Measurements from ENCODE around the gene TCTN1.
"Not testable (repeated sequence)": the region's sequence is repeated elsewhere in the genome, so short reads cannot be mapped to it uniquely, and the experiment has no call there.

Gene TCTN1

GRCh38 chr12:110590059-110590458, 23.9 kb upstream of the TCTN1 start:
- TF ChIP-seq CTCF (IDR thresholded peaks at IDR 0.05; ENCODE audit: insufficient read depth, low read depth, low read length, missing control alignments): no peak
- no peak for DNase-seq (ENCODE audit: low read depth)

GRCh38 chr12:110590806-110591326, 23.1 kb upstream of the TCTN1 start:
- DNase-seq (ENCODE audit: low read depth): peak; percentile 88
- TF ChIP-seq CTCF (IDR thresholded peaks at IDR 0.05; ENCODE audit: insufficient read depth, low read depth, low read length, missing control alignments): no peak
- peak overlapping the region; percentile 17; the same call in 1 of the 2 replicates for H3K4me3 ChIP-seq (ENCODE audit: low read depth, low read length)

More at GRCh38 chr12:110590059-110590458, 23.9 kb upstream of the TCTN1 start:
- no peak overlapping the region for H3K4me3 ChIP-seq (ENCODE audit: low read depth, low read length)

- no peak for DNase-seq (ENCODE audit: low read depth)
- TF ChIP-seq CTCF (IDR thresholded peaks at IDR 0.05; ENCODE audit: insufficient read depth, low read depth, low read length, missing control alignments): no peak
- H3K4me3 ChIP-seq (ENCODE audit: low read depth, low read length): no peak overlapping the region
Measured at GRCh38 chr12:110591451-110592051, 22.4 kb upstream of the TCTN1 start.

GRCh38 chr12:110592078-110592477, 21.9 kb upstream of the TCTN1 start:
- no peak for DNase-seq (ENCODE audit: low read depth)
- TF ChIP-seq CTCF (IDR thresholded peaks at IDR 0.05; ENCODE audit: insufficient read depth, low read depth, low read length, missing control alignments): no peak
- no peak overlapping the region for H3K4me3 ChIP-seq (ENCODE audit: low read depth, low read length)

- not testable (repeated sequence) for DNase-seq (ENCODE audit: low read depth); H3K4me3 ChIP-seq (ENCODE audit: low read depth, low read length)
Measured at GRCh38 chr12:110592919-110593318, 21.0 kb upstream of the TCTN1 start.

- no peak for TF ChIP-seq CTCF (IDR thresholded peaks at IDR 0.05; ENCODE audit: insufficient read depth, low read depth, low read length, missing control alignments)
- H3K4me3 ChIP-seq (ENCODE audit: low read depth, low read length): no peak overlapping the region
- no peak for DNase-seq (ENCODE audit: low read depth)
Measured at GRCh38 chr12:110597885-110598284, 16.0 kb upstream of the TCTN1 start.

GRCh38 chr12:110599334-110599733, 14.6 kb upstream of the TCTN1 start:
- no peak for TF ChIP-seq CTCF (IDR thresholded peaks at IDR 0.05; ENCODE audit: insufficient read depth, low read depth, low read length, missing control alignments)
- no peak overlapping the region for H3K4me3 ChIP-seq (ENCODE audit: low read depth, low read length)
- DNase-seq (ENCODE audit: low read depth): no peak
